Skin of body (tissue), 2 donors: ENCODE measurements around the gene SLC24A4. TPM values are rescaled to one million over a fixed set of nuclear protein-coding genes. Genes with fewer than 3 reads are reported as not detected.

ENCODE experiments used
- DNase-seq: peaks from one replicate; lab custom pipeline; 2025; lab: John Stamatoyannopoulos, UW
- total RNA-seq: library from RNA; depleted of rRNA; stranded (reverse); fragments of >200 nt; gene quantifications from one replicate; pipeline ENCODE4 v1.2.3, GENCODE V29; 2014

The SLC24A4 gene
- total RNA-seq, 1 donor from 2014 or later: 0.49 TPM

DNA sequence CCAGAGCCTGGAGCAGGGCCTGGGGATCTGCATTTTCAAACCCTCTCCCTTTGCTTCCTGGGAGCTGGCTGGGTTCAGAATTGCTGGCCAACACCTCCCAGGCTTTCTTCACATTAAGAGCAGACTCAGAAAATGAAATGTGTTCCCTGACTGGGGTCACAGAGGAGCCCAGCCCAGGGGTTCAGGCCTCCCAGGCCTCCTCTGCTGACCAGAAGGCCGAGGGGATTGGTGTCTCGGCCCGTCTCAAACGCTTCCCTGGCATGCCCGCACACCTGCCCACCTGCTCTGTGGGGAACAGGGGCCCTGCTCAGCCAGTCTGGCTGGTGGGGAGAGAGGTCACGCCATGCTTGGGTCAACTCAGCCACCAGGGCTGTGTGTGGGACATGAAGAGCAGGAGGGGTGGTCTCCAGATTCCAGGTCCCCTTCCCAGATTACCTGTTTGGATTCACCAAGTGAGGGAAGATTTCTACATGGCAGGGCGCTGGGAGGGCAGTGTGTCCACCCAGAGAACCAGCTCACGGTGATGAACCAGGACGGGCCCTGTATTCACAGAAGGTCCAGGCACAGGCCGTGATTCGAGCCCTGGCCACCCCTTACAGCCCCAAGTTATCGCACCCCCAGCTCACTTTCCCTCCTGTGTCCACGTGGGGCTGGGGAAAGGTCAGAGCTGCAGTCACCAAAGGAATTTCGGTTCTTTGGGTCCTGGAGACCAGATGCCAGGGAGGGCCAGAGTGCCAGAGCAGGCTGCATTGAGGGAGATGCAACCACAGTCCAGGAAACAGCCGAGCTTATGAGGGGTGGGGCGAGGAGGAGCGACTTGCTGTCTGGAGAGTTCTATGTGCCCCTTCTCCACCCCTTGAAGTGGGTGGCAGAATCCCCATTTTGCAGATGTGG is 135.4 kb downstream of the SLC24A4 start:
- no peak for DNase-seq

GRCh38 chr14:92459030-92459949 is 136.3 kb downstream of the SLC24A4 start:
- DNase-seq: no peak

DNA sequence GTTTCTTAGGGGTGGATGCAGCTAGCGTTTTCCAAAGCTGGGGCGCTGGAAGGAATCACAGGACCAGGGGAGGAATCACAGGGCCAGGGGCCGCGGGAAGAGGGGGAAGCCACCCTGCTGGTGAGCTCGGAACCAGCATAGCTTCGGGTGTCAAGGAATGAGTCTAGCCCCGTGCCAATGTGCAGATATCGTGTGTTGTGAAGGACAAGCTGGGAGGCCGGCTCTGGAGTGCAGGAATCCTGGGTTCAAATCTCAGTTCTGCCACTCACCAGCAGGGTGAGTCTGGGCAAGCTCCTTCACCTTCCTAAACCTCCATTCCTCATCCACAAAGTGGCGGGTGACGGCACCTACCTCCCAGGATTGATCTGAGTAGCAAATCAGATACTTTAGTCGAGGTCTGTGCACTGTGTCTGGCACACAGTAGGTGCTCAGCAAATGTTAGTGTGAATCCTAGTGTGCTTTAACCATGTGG is 137.0 kb downstream of the SLC24A4 start:
- no peak for DNase-seq

- no peak for DNase-seq
These were observed 137.6 kb downstream of the SLC24A4 start for GRCh38 chr14:92460541-92460915.

- DNase-seq: peak; percentile 48
These were observed 138.1 kb downstream of the SLC24A4 start for GRCh38 chr14:92460916-92461579.

- no peak for DNase-seq
These were observed 138.9 kb downstream of the SLC24A4 start for GRCh38 chr14:92461891-92462290.

- no peak for DNase-seq
These were observed 139.6 kb downstream of the SLC24A4 start for GRCh38 chr14:92462568-92462967.

- DNase-seq: no peak
These were observed 140.2 kb downstream of the SLC24A4 start for GRCh38 chr14:92463141-92463540.

DNA sequence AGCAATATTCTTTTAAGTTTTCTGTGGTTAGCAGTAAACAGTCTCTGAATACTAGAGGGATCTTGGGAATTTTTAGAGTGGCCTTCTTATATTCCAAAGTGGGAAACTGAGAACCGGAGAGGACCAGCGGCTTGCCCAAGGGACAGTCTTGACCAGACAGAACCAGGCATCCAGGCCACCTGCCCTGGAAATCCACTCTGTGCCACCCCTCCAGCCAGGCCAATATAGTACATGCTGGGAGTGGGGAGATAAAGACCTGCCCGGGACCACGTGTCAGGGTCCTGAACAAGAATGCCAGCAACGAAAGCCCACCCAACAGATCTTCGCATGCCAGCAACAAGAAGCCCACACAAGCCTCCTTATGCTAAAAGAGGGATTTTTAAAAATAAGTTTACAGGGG is 141.2 kb downstream of the SLC24A4 start:
- no peak for DNase-seq

- no peak for DNase-seq
These were observed 141.8 kb downstream of the SLC24A4 start for GRCh38 chr14:92464716-92465115.

- DNase-seq: no peak
These were observed 142.5 kb downstream of the SLC24A4 start for GRCh38 chr14:92465353-92466055.

GRCh38 chr14:92466059-92466458 is 143.1 kb downstream of the SLC24A4 start:
- DNase-seq: no peak

DNA sequence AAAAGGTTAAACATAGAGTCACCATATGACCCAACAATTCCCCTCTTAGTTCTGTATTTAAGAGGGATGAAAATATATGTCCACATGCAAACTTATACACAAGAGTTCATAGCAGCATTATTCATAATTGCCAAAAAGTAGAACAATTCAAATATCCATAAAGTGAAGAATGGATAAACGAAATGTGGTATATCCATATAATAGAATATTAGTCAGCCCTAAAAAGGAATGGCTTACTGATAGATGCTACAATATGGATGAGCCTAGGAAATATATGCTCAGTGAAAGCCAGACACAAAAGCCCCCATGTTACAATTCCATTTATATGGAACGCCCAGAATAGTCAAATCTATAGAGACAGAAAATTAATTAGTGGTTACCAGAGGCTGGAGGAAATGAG is 146.6 kb downstream of the SLC24A4 start:
- no peak for DNase-seq

DNA sequence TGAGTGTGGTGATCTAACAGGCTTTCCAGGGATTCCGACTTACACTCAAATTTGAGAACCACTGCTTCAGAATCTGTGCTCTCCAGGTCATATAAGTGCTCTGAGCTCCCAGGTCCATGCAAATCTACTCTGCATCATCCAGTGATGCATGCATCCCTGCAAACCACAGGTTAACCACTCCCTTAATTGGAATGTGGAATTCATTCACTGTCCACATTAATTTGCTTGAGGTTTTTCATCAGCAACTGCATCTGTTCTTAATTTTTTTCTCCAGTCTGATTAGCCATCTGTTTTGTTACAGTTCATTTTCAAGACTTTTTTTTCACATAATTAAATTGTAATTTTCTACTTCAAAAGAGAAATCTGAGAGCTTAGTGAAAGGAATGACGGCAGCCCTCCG is 147.2 kb downstream of the SLC24A4 start:
- DNase-seq: no peak

- no peak for DNase-seq
These were observed 147.8 kb downstream of the SLC24A4 start for GRCh38 chr14:92470811-92471210.

GRCh38 chr14:92471919-92472318 is 149.0 kb downstream of the SLC24A4 start:
- no peak for DNase-seq

DNA sequence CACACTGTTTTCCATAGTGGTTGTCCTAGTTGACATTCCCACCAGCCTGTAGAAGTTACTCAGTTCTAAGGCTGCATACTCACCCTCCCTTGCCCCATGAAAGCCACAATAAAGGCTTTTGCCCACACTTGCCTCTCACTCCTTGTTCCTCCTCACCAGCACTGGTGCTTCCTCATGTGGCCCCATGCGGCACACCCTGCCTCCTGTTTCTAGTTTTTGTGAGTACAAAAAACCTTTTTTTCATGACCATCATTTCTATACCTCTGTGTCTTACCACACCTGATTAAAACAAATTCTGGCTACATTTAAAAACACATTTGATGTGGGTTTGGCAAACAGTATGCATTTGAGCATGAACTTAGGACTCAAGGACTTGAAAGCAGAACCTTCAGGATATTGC is 149.9 kb downstream of the SLC24A4 start:
- DNase-seq: no peak

DNA sequence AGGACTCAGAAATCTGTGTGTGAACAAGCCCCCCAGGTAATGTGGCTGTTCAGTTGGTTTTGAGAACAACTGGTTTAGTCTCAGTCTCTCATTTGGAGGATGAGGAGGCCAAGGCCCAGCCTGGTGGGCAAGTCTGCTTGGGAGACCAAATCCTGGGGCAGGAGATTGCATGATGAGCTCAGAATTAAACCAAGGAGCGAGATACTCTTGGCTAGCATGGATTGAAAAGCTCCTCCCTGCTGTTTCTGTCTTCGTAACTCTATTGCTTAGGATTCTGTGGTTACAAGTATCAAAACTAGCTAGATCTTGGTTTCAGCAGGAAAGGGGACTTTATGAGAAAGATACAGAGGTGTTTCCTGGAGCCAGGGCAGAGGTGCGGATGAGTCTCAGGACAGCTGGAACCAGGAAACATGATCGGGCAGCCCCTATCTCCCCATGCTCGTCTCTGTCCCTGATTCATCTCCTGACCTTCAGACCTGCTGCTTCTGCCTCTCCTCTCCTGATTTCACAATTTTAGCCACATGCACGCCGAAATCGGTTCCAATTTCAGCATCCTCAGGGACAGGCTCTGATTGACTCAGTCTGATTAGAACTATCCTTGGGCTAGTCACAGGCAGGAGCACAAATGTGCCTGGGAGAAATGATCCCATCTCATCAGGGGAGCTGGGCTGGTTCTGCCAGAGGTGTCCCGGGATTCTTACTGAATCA is 150.4 kb downstream of the SLC24A4 start:
- DNase-seq: no peak

GRCh38 chr14:92473969-92474535 is 151.1 kb downstream of the SLC24A4 start:
- peak; percentile 43 for DNase-seq

DNA sequence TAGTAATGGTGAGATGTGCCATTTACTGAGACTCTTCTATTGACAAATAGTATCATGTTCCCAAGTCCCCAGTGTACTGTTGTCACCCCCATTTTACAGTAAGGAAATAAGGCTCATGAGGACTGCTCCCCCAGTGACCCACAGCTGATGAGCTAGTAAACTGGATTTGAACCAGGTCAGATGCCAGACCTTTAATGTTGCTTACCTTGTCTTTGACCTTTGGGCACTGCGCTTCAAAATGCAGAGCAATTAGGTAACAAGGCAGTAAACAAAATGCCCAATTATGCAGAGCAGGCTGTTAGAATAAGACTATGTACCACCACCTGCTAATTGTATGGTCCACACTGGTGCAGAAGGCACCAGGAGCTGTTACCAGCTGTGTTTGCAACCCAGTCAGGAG is 152.1 kb downstream of the SLC24A4 start:
- DNase-seq: no peak
